GM12864 (cell line): ENCODE data around the gene ZNF500.

Experiments used
- DNase-seq: peaks from one replicate; pipeline ENCODE4 v3.0.0-alpha.2; 2011; ENCODE audit warnings: low read depth
- H3K4me3 ChIP-seq: 2 replicates; pipeline ENCODE4 v1.5.1; 2011; ENCODE audit warnings: mild to moderate bottlenecking, low read depth, low read length, control low read depth
- CTCF ChIP-seq: IDR thresholded peaks from 2 replicates; pipeline ENCODE4 v1.5.1; 2011; ENCODE audit warnings: low read depth, mild to moderate bottlenecking, moderate library complexity, low read length, control low read depth, inconsistent platforms; ENCODE audit errors: missing control alignments

Gene ZNF500

GRCh38 chr16:4768549-4769305, 1.8 kb upstream of the ZNF500 start:
- peak overlapping the region; percentile 85 for H3K4me3 ChIP-seq
- peak; percentile 73 for DNase-seq
- TF ChIP-seq CTCF, result no peak

- no peak for TF ChIP-seq CTCF
- no peak for DNase-seq
- peak overlapping the region; percentile 85 for H3K4me3 ChIP-seq
Observed at GRCh38 chr16:4767872-4768548, 1.0 kb upstream of the ZNF500 start.

GRCh38 chr16:4765511-4766474, 1.2 kb downstream of the ZNF500 start:
- peak overlapping the region; percentile 85 for H3K4me3 ChIP-seq
- no peak for TF ChIP-seq CTCF
- DNase-seq, result no peak

- no peak overlapping the region for H3K4me3 ChIP-seq
- TF ChIP-seq CTCF, result no peak
- DNase-seq, result no peak
Observed at GRCh38 chr16:4763791-4764190, 3.2 kb downstream of the ZNF500 start.

GRCh38 chr16:4762205-4762604, 4.8 kb downstream of the ZNF500 start:
- no peak for DNase-seq
- H3K4me3 ChIP-seq, result no peak overlapping the region
- no peak for TF ChIP-seq CTCF

GRCh38 chr16:4760221-4760910, 6.6 kb downstream of the ZNF500 start:
- TF ChIP-seq CTCF, result no peak
- no peak overlapping the region for H3K4me3 ChIP-seq
- no peak for DNase-seq
